HepG2 (cell line): ENCODE results near the gene SYTL3. TPM values are rescaled to one million over a fixed set of nuclear protein-coding genes. Genes with fewer than 3 reads are reported as not detected.
A peak's percentile ranks its signal among the peaks of the same experiment; 100 is the strongest.

Source experiments
- ATAC-seq: fragments of 200-7000 bp; cut with Tn5 transposase; 3 replicates; pipeline ENCODE4 v1.9.1; 2020; ENCODE audit warnings: mild to moderate bottlenecking, moderate library complexity
- BruUV-seq: library from RNA; stranded (reverse); fragments of 400-500 nt; replicated peaks from 2 replicates; lab custom pipeline; 2021; lab: Mats Ljungman, UMichigan
- CTCF ChIA-PET: fragments of 300-600 bp; formaldehyde crosslinking; extraction: SDS; loops from one replicate; lab custom pipeline; 2021; ENCODE audit warnings: low total read pairs, inconsistent platforms, low intra/inter-chr PET ratio; lab: Yijun Ruan, JAX
- POLR2A ChIA-PET: fragments of 350-600 bp; sonication (Branson Sonifier 250); formaldehyde crosslinking; loops from one replicate; lab custom pipeline; 2020; ENCODE audit warnings: antibody characterized with exemption, inconsistent platforms; lab: Yijun Ruan, JAX
- DNase-seq: peaks from one replicate; pipeline ENCODE4 v3.0.0-alpha.2; 2015; ENCODE audit warnings: low spot score
- FAIRE-seq: peaks from 3 replicates; lab custom pipeline; 2011; peaks lifted over from hg19 to GRCh38; lab: Jason Lieb, UNC
- H2AFZ ChIP-seq: one replicate; pipeline ENCODE4 v1.6.1; 2011; ENCODE audit warnings: low read length, inconsistent platforms
- H3K27ac ChIP-seq: fragments of 300-600 bp; 3 replicates; pipeline ENCODE4 v1.8.0; 2011; ENCODE audit warnings: mixed run types, mild to moderate bottlenecking, mixed read lengths, low read length, inconsistent platforms; ENCODE audit not compliant: insufficient read depth; ENCODE audit errors: extremely low read length
- H3K27me3 ChIP-seq, 2 experiments: fragments of 200-600 bp in 1 of 2; 2 replicates in 1 of 2; 3 replicates in 1 of 2; pipeline versions ENCODE4 v1.6.0 to v1.8.0; 2011; ENCODE audit warnings: low read length in 2 of 2, mild to moderate bottlenecking in 2 of 2, moderate library complexity in 2 of 2, inconsistent platforms in 1 of 2; ENCODE audit not compliant: insufficient read depth in 2 of 2, control insufficient read depth in 1 of 2
- H3K36me3 ChIP-seq, 2 experiments: fragments of 200-600 bp in 1 of 2; replicated peaks in 1 of 2; 2 replicates in 1 of 2; 3 replicates in 1 of 2; pipeline versions ENCODE4 v1.5.1 to v1.8.0; 2011; ENCODE audit warnings: low read length in 2 of 2, inconsistent platforms in 1 of 2; ENCODE audit not compliant: insufficient read depth in 2 of 2, control insufficient read depth in 1 of 2
- H3K4me1 ChIP-seq: 2 replicates; pipeline ENCODE4 v1.5.1; 2012; ENCODE audit warnings: low read length, inconsistent platforms; ENCODE audit not compliant: insufficient read depth
- H3K4me2 ChIP-seq: 2 replicates; pipeline ENCODE4 v1.6.0; 2011; ENCODE audit warnings: low read depth, low read length, inconsistent platforms
- H3K4me3 ChIP-seq, 3 experiments: fragments of 200-600 bp in 1 of 3; sonication (generic), shearing (Covaris generic) in 1 of 3; replicated peaks in 1 of 3; 2 replicates each; pipeline ENCODE4 v1.5.1; 2011 to 2016; ENCODE audit warnings: low read length in 3 of 3, inconsistent platforms in 2 of 3, low read depth in 2 of 3, mild to moderate bottlenecking in 2 of 3, control low read depth in 1 of 3, mixed read lengths in 1 of 3; ENCODE audit not compliant: insufficient read depth in 1 of 3
- H3K79me2 ChIP-seq: one replicate; pipeline ENCODE4 v1.6.1; 2011; ENCODE audit warnings: low read length, inconsistent platforms; ENCODE audit not compliant: insufficient read depth
- H3K9ac ChIP-seq: 2 replicates; pipeline ENCODE4 v1.6.0; 2011; ENCODE audit warnings: mild to moderate bottlenecking, low read depth, low read length, inconsistent platforms; ENCODE audit not compliant: insufficient read depth
- H3K9me3 ChIP-seq: 2 replicates; pipeline ENCODE4 v1.5.1; 2012; ENCODE audit warnings: mild to moderate bottlenecking, low read length
- H4K20me1 ChIP-seq: 2 replicates; pipeline ENCODE4 v1.6.0; 2011; ENCODE audit warnings: inconsistent platforms, mild to moderate bottlenecking, low read length, moderate library complexity; ENCODE audit not compliant: insufficient read depth
- HNRNPL ChIP-seq: fragments of 200-400 bp; formaldehyde crosslinking; IDR thresholded peaks from 2 replicates; pipeline ENCODE4 v1.6.1; 2017; ENCODE audit warnings: mild to moderate bottlenecking, low read depth, low read length
- IRX3 ChIP-seq: sonication (generic); formaldehyde crosslinking; IDR thresholded peaks from 2 replicates; pipeline ENCODE4 v1.8.1; 2023; ENCODE audit warnings: mild to moderate bottlenecking, low read depth, missing genetic modification reagents, borderline replicate concordance
- NFKBIZ ChIP-seq: IDR thresholded peaks from 2 replicates; pipeline ENCODE4 v1.6.1; 2018; ENCODE audit warnings: missing genetic modification reagents, missing compliant biosample characterization
- PRDM15 ChIP-seq: sonication (generic); formaldehyde crosslinking; IDR thresholded peaks from 2 replicates; pipeline ENCODE4 v1.4.0; 2020; ENCODE audit warnings: missing genetic modification reagents
- TFDP1 ChIP-seq: IDR thresholded peaks from 2 replicates; pipeline ENCODE4 v1.6.1; 2016; ENCODE audit warnings: missing compliant biosample characterization, missing genetic modification reagents, borderline replicate concordance
- ZNF292 ChIP-seq: sonication (generic); formaldehyde crosslinking; IDR thresholded peaks from 2 replicates; pipeline ENCODE4 v1.8.1; 2022; ENCODE audit warnings: mild to moderate bottlenecking, low read depth, missing genetic modification reagents, borderline replicate concordance
- ZNF468 ChIP-seq: sonication (generic); formaldehyde crosslinking; IDR thresholded peaks from 2 replicates; pipeline ENCODE4 v1.8.0; 2022; ENCODE audit warnings: mild to moderate bottlenecking, moderate library complexity, missing genetic modification reagents
- ZNF549 ChIP-seq: sonication (generic); formaldehyde crosslinking; IDR thresholded peaks from 2 replicates; pipeline ENCODE4 v1.5.0; 2020; ENCODE audit warnings: missing genetic modification reagents
- WGBS: methylation state at CpG from one replicate; pipeline ENCODE4 v1.1.6; 2017; ENCODE audit warnings: low lambda C conversion rate; 5-methylcytosine and 5-hydroxymethylcytosine counted together
- in situ Hi-C: cut with HindIII; loops from 2 replicates; pipeline ENCODE4 v1.10.0; 2017; ENCODE audit warnings: low pct_unique_long_range_greater_than_20kb; ENCODE audit not compliant: extremely low pct_ligation_motif_present
- intact Hi-C: fragments of 100-400 bp; cut with micrococcal nuclease; formaldehyde crosslinking; loops from one replicate; pipeline ENCODE4 v1.10.0; 2022; ENCODE audit not compliant: unreplicated experiment
- polyA plus RNA-seq, 8 experiments: library from polyadenylated mRNA; depleted of rRNA in 3 of 8; stranded (reverse) in 7 of 8; unstranded in 1 of 8; fragments of >200 nt; fragmentation: Illumina TruSeq in 4 of 8; extraction: Trizol in 4 of 8; gene quantifications; 2 replicates each; pipeline versions ENCODE4 v1.2.1 to v1.2.3, GENCODE V29; 2011 to 2016; ENCODE audit warnings: low read depth in 4 of 8, missing spikeins in 1 of 8, mixed read lengths in 1 of 8; ENCODE audit not compliant: insufficient read depth in 1 of 8
- total RNA-seq, 5 experiments: library from RNA; depleted of rRNA; stranded (reverse); fragments of >200 nt; fragmentation: Illumina TruSeq; extraction: Trizol; gene quantifications; 2 replicates each; pipeline ENCODE4 v1.2.3, GENCODE V29; 2016; ENCODE audit warnings: low read depth in 1 of 5
- TF ChIP-seq, protein P1 (sequence below): sonication (generic); formaldehyde crosslinking; IDR thresholded peaks from 2 replicates; pipeline ENCODE4; 2020; ENCODE audit warnings: missing genetic modification reagents, mild to moderate bottlenecking, borderline replicate concordance

SYTL3 gene
- total and polyA plus RNA-seq, 2 of the 13 experiments (the other 11 are each of a cell fraction or from before 2014, with no cell fraction given): 0.11 to 0.28 TPM

DNA sequence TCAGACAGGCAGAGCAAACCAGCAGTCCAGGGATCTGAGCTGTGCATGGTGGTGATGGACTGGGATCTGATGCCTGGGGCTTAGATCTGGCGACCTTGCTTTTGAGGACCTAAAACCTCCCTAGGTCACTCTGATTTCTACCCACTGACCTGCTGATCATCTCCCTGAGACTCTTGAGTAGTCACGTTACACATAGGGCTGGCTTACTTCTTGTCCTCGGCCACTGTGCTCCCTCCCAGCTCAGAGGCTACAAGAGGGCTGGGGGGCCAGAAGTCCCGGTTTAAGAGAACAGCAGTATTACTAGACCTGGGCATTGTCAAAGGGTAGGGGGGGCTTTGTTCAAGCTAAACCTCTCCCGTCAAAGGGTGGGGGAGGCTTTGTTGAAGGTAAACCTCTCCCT lies 10.8 kb upstream of the SYTL3 start:
- Histone ChIP-seq H3K27ac (no peak overlapping the region), H3K4me3 (no peak overlapping the region), H3K27me3 (no peaks in the 10 kb centered on the region), H3K36me3 (peaks cover 0 to 22% of the 10 kb centered on the region in 2 experiments; a peak in 4 of 5 replicates), H3K4me1 (peaks cover 38% of the 10 kb centered on the region), H3K4me2 (no peak overlapping the region), H3K79me2 (peaks cover 20% of the 10 kb centered on the region), H4K20me1 (peaks cover 4% of the 10 kb centered on the region; the same call in 1 of the 2 replicates), H3K9ac (no peak overlapping the region), H2AFZ (no peak overlapping the region), H3K9me3 (no peaks in the 10 kb centered on the region)
- 94% methylated on average over 5 of the region's 5 CpGs for WGBS
- FAIRE-seq (no peak), ATAC-seq (peak; percentile 39), DNase-seq (no peak)
- intact Hi-C loops: no loop called here
- ChIA-PET CTCF (no interaction called here), POLR2A (no interaction called here)
- BruUV-seq: no TSS peak
- TF ChIP-seq PRDM15 (CRISPR knock-in tag) (no peak), IRX3 (no peak), TFDP1 (CRISPR knock-in tag) (no peak), HNRNPL (no peak), ZNF292 (no peak), NFKBIZ (CRISPR knock-in tag) (no peak), ZNF468 (CRISPR knock-in tag) (no peak), ZNF549 (CRISPR knock-in tag) (no peak)
- TF ChIP-seq, protein P1, sequence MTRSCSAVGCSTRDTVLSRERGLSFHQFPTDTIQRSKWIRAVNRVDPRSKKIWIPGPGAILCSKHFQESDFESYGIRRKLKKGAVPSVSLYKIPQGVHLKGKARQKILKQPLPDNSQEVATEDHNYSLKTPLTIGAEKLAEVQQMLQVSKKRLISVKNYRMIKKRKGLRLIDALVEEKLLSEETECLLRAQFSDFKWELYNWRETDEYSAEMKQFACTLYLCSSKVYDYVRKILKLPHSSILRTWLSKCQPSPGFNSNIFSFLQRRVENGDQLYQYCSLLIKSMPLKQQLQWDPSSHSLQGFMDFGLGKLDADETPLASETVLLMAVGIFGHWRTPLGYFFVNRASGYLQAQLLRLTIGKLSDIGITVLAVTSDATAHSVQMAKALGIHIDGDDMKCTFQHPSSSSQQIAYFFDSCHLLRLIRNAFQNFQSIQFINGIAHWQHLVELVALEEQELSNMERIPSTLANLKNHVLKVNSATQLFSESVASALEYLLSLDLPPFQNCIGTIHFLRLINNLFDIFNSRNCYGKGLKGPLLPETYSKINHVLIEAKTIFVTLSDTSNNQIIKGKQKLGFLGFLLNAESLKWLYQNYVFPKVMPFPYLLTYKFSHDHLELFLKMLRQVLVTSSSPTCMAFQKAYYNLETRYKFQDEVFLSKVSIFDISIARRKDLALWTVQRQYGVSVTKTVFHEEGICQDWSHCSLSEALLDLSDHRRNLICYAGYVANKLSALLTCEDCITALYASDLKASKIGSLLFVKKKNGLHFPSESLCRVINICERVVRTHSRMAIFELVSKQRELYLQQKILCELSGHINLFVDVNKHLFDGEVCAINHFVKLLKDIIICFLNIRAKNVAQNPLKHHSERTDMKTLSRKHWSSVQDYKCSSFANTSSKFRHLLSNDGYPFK: no peak
- in situ Hi-C loops: no loop called here
